HG03066 (cell line): ENCODE measurements around the gene RASD2.

Source experiments
- ATAC-seq: cut with Tn5 transposase; IDR thresholded peaks from one replicate; pipeline ENCODE4 v1.9.1; 2021; ENCODE audit warnings: low read depth; ENCODE audit not compliant: unreplicated experiment

RASD2 gene

DNA sequence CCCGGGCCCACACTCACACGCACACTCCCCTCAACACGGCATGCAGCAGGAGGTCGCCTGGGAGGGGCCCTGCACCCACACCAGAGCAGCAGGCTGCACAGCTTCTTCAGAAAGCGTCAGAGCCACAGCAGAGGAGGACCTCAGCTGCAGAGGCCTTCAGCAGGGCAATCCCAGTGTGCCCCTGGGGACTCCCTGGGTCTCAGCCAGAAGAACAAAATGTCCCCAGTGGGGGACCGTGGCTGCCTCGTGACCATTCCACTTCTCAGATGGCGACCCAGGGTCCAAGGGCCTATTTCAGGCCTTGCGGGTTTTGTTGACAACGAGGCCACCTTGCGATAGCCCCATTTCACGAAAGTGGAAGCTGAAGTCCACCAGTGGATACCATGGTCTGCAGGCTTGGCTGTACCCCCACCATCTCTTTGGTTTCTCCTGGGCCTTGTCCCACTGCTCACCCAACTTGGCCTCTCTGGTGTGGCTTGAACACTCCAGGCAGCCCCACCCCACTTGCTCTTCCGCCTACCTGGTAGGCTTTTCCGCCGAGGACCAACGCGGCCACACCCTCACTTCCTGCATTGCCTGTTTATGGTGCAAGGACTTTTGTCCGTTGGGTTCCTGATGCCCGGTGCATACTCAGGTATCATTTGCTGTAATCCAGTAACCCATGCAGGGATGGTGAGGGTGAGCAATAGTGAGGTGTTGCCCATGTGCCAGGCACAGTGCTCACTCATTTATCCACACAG is 38.4 kb downstream of the RASD2 start:
- ATAC-seq: no peak

DNA sequence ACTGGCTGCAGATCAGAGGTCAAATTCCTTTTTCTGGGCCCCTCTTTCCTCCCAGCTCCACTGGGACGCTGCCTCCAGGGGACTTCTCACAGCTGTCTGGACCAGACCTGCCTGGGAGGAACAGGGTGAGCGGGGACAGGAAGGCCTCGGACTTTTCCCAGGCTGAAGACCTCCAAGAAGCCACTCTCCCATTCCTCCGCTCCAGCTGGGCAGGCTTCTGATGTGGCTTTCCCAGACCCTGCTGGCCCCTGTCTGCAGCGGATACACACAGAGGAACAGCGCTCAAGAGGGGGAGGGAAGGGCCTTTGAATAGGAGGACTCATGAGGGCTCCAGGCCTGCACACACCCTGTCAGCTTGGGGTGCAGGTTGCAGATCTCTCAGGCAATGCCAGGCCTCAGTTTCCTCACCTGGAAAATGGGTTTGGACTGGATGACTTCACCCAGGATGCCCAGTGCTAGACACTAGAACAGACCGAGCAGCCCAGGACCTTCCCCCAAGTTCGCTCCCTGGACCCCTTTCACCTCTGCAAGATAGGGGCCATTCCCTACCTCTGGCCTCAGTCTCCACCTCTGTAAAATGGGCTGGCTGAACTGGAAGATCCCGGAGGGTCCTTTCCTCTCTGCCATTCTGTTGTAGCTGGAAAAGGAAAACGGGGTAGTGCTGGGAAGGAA is 39.9 kb downstream of the RASD2 start:
- no peak for ATAC-seq

DNA sequence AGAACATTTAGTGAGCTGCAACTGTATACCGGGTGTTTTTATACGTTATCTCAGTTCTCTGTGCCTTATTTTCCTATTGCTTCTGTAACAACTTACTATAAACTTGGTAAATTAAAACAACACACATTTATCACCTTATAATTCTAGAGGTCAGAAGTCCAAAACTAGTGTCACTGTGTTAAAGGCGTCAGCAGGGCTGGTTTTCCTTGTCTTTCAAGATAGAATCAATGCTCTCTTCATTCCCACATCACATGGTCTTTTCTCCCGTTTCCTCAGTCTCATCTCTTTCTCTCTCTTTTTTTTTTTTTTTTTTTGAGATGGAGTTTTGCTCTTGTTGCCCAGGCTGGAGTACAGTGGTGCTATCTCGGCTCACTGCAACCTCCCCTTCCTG is 40.4 kb downstream of the RASD2 start:
- ATAC-seq: no peak

DNA sequence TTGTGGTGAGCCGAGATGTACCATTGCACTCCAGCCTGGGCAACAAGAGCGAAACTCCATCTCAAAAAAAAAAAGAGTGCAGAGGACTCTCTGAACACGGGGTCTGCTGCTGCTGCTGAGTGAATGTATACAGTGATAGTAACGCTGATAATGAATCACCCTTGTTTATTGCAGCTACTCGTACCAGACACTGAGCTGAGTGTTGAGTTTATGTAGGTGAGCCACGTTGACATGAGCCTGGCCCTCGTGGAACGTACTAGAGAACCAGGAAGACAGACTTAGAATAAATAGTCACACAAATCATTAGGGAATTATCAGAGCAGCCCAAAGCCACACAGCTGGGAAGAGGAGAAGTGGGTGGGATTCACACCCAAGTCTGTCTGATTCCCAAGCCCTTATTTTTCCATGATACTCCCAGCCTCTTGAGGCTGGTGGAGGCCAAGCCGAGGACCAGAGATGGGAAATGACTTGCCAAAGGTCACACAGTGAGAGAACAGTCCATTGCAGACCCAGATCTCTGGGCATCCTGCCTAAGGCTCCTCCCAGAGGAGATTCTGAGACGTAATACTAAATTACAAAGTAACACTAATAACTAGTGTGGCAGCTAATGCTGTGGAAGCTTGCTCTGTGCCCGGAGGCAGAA is 41.7 kb downstream of the RASD2 start:
- ATAC-seq: no peak

DNA sequence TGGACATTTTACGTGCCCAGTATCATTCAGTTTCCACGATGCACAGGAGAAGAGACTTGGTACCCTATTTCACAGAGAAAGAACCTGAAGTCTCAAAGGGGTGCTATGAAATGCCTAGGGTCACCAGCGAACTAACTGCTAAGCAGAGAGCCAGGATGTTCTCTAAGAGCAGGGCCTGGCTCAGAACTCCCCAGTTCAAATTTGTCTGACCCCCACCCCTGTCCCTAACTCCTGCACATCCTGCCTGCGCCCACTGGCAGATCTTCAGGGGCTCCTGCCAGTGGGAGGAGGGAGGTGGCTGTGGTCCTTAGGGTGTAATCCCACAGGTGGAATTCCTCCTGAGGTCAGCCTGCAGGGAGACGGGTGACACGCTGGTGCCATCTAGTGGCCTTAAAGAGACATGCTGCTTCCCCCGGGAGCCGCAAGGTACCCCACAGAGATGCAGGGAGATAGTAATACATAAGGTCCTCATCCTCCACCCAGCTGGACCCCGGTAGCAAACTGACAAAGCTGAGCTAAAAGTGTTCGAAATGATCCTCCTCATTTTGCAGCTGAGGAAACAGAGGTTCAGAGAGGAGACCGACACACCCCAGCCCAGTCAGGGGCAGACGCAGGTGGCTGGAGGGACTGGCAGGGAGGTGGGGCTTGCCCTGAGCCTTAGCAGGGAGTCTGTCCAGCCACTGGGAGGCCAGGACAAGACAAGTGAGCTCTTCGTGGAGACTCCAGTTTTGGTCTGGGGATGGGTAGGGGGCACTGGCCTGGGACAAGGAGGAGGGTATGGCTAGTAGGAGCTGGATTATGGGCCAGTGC is 42.4 kb downstream of the RASD2 start:
- ATAC-seq: no peak

DNA sequence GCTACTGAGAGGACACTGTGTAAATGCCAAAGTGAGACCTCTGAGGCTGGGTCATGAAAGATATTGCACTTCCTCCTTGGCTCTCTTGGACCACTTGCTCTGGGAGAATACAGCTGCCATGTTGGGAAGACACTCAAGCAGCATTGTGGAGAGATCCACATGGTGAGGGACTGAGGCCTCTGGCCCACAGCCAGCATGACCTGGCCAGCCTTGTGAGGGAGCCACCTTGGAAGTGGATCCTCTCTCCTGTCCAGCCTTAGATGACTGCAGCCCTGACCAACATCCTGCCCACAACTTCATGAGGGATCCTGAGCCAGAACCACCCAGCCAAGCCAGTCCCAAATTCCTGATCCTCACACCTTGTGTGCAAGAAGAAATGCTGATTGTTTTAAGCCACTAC is 46.1 kb downstream of the RASD2 start:
- no peak for ATAC-seq

DNA sequence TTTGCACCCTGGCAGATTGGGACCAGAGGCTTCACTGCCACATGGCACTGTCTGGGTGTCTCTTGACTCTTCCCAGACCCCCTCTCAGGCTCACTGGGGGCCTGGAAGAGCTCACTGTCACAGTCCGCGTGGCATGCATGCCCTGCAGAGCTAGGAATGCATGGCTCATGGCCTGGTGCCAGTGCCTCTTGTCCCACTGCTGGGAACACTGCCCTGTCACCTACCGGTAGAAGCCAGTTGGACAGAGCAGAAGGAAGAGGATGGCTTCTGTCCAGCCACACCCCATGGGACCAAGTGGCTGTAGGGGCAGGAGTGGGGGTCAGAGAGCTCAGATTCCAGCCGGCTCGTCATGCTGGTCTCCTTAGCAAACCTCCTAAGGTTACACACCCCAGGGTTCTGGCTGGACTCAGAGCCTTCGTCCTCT is 46.8 kb downstream of the RASD2 start:
- ATAC-seq: no peak

DNA sequence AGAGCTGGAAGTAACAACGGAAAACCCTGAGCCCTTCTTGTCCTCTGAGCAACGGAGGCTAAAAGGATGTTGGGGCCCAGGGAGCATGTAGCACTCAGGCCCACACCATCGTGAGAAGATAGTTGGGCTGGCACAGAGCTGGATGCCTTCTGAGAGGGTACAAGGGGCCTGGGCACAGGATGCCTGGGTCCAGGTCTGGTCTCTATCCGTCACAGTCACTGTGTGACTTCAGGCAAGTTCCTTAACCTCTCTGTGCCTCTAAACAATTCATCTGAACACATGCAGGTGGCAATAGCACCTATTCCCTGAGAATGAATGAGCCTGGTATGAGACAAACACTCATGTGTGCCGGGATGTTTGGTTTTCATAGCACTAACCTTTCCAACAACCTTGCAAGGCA is 47.3 kb downstream of the RASD2 start:
- no peak for ATAC-seq

DNA sequence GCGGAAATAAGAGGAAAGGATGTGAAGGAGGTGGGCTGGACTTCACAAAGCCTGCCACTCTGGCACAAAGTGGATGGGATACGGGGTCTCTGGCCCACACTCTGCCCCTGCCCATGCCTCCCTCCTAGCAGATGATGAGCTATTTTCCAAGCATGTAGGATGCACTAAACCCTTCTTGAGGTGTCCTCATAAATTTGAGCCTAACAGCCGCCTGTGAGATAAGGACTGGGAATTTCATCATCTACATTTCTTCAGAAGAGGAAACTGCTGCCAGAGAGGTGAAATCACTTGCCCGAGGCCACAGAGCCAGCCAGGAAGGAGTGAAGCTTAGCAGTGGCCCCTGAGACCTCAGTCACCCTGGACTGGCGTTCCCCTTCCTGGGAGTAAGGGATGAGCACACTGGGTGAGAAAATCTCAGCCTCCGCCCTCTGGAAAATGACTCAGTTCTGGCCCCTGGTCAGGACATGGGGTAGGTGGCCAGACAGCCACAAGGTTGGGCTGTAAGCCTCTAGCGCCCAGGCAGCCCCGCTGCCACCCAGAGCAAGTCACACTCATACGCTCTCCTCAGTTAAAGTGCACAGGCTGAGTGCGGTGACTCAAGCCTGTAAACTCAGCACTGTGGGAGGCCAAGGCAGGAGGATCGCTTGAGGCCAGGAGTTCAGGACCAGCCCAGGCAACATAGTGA is 48.6 kb downstream of the RASD2 start:
- ATAC-seq: no peak

DNA sequence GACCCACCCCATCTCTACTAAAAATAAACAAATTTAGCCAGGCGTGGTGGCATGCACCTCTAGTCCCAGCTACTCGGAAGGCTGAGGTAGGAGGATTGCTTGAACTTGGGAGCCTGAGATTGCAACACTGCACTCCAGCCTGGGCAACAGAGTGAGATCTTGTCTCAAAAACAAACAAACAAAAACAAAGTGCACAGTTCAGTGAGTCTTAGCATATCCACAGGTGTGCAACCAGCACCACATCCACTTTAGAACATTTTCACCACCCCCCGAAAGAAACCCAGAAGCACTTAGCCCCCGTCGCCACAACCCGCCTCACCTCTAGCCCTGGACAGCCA is 49.1 kb downstream of the RASD2 start:
- no peak for ATAC-seq

DNA sequence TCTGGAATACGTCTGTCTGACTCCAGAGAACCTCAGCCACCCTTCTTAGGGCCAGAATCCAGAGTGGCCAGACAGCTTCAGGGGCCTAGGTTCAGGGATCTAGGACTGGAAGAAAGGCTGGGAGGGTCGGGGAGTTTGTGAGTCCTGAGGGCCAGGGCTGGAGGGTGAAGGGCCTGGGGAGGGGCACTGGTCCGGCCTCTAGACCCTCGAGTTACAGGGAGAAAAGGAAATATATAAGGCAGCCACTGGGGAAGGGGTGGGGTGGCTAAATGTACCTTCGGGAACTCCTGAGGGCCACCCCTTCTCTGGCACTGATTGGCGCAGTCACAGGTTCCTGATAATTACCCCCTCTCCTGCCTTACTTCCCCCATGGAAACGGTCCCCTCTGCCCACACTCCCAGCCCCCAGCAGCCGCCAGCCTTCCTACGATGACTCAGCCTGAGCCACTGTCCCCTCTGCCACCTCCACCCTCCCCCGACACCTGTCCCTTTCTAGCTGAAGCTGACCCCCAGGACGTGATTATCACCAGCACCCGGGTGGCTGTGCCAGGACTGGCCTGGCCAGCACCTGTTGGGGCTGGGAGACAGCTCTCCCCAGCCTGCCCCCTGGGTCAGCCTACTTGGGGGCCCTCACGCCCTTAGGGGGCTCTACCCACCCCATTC is 50.1 kb downstream of the RASD2 start:
- ATAC-seq: no peak

DNA sequence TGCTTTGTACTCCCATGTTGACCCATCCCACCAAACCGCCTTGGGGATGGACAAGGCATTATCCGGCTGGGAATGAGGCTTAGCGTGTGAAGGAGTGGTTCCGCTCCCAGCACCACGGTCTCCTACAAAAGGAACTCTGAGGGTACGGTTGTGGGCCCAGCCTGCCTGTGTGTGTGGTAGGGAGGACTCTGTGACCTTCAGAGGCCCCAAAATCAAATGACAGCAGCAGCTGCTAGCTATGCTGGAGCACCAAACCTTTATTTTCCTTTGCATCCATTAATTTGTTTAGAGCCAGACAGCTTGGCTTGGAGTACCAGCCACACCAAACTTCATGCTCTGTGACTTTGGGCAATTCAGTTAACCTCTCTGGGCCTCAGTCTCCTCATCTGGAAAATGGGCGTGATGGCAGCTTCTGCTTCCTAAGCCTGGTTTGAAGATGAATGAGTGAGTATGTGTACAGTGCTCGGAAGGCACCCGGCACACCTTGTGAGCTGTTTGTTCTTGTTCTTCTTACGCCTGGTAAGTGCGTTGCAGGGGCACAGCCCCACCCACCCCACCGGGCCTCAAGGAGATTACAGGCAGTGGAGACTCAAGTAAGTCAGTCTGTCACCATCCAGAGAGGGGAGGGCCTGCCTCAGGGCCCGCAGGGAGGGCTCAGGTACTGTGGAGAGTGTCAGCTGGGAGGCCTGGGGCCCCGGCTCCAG is 51.2 kb downstream of the RASD2 start:
- no peak for ATAC-seq

DNA sequence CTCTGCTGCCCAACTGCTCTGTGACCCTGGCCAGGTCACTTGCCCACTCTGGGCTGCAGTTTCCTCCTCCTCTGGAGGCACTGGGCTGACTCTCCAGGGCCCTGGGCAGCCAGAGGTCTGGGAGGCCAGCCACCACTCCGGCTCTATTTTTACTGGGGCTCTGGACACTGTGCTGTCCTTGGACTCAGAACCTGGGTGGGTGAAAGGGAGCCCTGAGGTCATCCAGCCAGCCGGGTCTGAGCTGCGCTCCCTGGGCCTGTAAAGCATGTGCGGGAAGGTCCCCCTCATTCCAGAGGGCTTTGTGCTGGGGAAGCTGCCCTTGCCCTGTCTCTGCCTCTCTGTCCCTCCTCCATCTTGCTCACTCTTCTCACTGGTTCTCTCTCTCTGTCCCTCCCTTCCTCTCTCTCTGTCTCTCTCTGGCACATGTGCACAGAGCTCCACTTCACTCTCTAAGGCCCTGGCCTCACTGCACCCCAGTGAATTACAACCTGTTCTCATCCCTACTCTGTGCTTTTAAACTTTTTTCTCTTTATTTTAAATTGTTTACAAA is 51.9 kb downstream of the RASD2 start:
- no peak for ATAC-seq

DNA sequence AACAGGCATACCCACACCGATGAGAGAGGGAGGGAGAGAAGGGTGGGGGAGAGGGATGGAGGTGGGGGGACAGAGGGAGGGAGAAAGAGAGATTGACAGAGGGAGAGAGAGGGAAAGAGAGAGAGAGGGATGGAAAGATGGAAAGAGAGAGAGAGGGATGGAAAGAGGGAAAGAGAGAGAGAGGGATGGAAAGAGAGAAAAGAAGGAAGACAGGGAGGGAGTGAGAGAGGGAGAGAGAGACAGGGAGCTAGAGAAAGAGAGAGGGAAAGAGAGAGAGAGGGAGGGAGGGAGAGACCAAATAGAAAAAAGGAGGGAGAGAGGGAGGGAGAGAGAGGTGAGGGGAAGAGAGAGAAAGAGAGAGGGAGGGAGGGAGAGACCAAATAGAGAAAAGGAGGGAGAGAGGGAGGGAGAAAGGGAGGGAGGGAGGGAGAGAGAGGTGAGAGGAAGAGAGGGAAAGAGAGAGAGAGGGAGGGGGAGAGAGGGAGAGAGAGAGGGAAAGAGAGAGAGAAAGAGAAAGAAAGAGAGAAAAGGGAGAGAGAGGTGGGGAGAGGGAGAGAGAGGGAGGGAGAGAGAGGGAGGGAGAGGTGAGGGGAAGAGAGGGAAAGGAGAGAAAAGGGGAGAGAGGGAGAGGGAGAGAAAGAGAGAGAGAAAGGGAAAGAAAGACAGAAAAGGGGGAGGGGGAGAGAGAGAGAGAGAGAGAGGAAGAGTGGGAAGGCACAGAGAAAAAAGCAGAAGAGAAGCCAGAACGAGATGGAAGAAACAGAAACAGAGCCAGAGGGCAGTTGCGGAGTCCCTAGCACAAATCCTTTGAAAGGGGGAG is 52.6 kb downstream of the RASD2 start:
- no peak for ATAC-seq

DNA sequence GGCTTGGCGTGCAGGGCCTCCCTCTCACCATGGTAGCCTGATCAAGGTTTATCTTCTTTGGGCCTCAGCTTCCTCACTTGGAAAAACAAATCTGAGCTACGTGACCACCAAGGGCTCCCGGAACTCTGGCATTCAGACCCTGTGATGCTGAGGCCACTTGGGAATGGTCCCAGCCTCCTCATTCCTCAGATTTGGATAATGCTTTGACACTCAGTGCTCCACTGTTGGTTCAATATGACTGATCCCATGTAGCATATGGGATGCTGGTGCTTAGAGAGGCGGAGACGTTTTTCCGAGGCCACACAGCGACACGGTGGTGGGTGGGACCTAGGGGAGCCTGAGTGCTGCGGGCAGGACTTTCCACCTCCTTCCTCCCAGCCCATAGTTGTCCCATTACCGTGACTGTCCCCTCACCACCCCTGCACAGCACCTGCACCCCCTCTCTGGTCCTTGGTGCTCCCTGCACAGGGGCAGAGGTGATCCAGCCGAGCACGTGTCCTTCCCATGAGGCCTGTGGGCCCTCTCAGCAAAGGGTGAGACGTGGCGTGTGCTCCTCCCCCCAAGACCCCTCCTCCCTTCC is 53.4 kb downstream of the RASD2 start:
- ATAC-seq: no peak

DNA sequence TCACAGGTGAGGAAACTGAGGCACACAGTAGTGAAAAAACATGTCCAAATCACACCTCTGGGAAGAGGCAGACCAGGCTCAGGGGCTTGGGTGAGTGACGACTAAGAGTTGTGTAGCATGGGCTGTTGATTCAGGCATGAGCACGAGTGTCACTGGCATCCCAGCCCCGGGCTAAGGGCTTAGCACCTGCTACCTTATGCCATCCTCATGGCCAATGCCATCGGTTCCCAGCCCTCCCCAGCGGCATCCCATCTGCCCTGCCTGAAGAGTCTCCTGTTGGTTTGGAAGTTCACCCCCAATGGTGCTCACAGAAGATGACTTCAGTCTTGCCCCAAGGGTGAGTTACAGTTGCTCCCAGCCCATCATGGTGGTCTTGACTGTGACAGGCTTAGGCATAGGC is 54.1 kb downstream of the RASD2 start:
- ATAC-seq: no peak

DNA sequence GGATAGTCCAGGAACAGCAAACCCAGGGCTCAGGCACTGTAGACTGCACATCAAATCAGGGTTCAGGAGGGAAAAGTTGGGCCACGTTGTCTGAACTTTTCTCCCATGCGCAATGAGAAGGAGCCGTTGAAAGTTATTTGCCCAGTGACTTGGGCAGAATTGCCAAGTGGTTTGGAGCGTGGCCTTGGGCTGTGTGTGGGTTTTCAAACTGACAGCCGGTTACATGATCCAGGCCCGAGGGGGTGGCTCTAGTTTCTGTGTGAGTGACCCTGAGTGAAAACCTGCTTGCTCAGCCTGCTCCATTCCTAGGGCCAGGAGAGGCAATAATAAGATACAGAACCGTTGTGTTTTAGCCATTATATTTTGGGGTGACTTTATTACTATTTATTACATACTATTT is 56.2 kb downstream of the RASD2 start:
- ATAC-seq: no peak
